ENCODE results near the gene HIP1R. TPM values are rescaled to one million over a fixed set of nuclear protein-coding genes. Genes with fewer than 3 reads are reported as not detected.

HIP1R gene
- total and polyA plus RNA-seq, 7 donors, result 4.5 to 17.6 (median 8.0) TPM

- TF ChIP-seq CTCF (IDR thresholded peaks at IDR 0.05), result no peak
- no peaks in the 10 kb centered on the region for H3K9me3 ChIP-seq
- no peaks in the 10 kb centered on the region for H3K36me3 ChIP-seq (ENCODE audit: insufficient read depth in 1 of 2, low read depth in 1 of 2)
- H3K27me3 ChIP-seq (ENCODE audit: insufficient read depth in 3 of 3, low read length in 2 of 3), result no peaks in the 10 kb centered on the region
- no peak overlapping the region for H3K4me3 ChIP-seq
- intact Hi-C loops (cut with DNase I), result no loop called here
- peak in 1 of 2 donors; percentile 48 for DNase-seq
- no peak overlapping the region for H3K27ac ChIP-seq
- ATAC-seq, result peak in 1 of 4 donors; percentile 27
- H3K4me1 ChIP-seq, result peaks cover 4% of the 10 kb centered on the region
- 54 to 67% (median 61%) methylated on average over 13 to 14 of the region's 14 CpGs for WGBS, 3 donors
Measured at GRCh38 chr12:122845865-122846621, 10.8 kb downstream of the HIP1R start.

- ATAC-seq (no peak), DNase-seq (peak in 1 of 2 donors; percentile 39)
- Histone ChIP-seq H3K27me3 (ENCODE audit: insufficient read depth in 3 of 3, low read length in 2 of 3) (no peaks in the 10 kb centered on the region), H3K4me3 (no peak overlapping the region), H3K4me1 (no peaks in the 10 kb centered on the region), H3K36me3 (ENCODE audit: insufficient read depth in 1 of 2, low read depth in 1 of 2) (no peaks in the 10 kb centered on the region), H3K9me3 (no peaks in the 10 kb centered on the region), H3K27ac (no peak overlapping the region)
- WGBS, 3 donors, result 87 to 90% (median 90%) methylated on average over 22 to 27 of the region's 27 CpGs
- no peak for TF ChIP-seq CTCF (IDR thresholded peaks at IDR 0.05)
- intact Hi-C loops (cut with DNase I), result no loop called here
Measured at GRCh38 chr12:122846622-122847515, 11.6 kb downstream of the HIP1R start.

GRCh38 chr12:122847516-122847836 lies 12.2 kb downstream of the HIP1R start:
- 86 to 93% (median 87%) methylated on average over 4 to 5 of the region's 5 CpGs for WGBS, 3 donors
- no peak for ATAC-seq

GRCh38 chr12:122847921-122848421 lies 12.7 kb downstream of the HIP1R start:
- H3K4me1 ChIP-seq, result no peaks in the 10 kb centered on the region
- 88 to 90% (median 88%) methylated on average over 11 to 16 of the region's 16 CpGs for WGBS, 3 donors
- intact Hi-C loops (cut with DNase I), result no loop called here

More at GRCh38 chr12:122847516-122847836, 12.2 kb downstream of the HIP1R start:
- intact Hi-C loops (cut with DNase I), result no loop called here
- H3K27me3 ChIP-seq (ENCODE audit: insufficient read depth in 3 of 3, low read length in 2 of 3), result no peaks in the 10 kb centered on the region
- peak in 1 of 2 donors; percentile 26 for DNase-seq
- no peaks in the 10 kb centered on the region for H3K9me3 ChIP-seq
- no peak overlapping the region for H3K4me3 ChIP-seq
- no peaks in the 10 kb centered on the region for H3K36me3 ChIP-seq (ENCODE audit: insufficient read depth in 1 of 2, low read depth in 1 of 2)
- no peak overlapping the region for H3K27ac ChIP-seq
- no peaks in the 10 kb centered on the region for H3K4me1 ChIP-seq
- TF ChIP-seq CTCF (IDR thresholded peaks at IDR 0.05), result no peak

More at GRCh38 chr12:122847921-122848421, 12.7 kb downstream of the HIP1R start:
- H3K27ac ChIP-seq, result no peak overlapping the region
- H3K27me3 ChIP-seq (ENCODE audit: insufficient read depth in 3 of 3, low read length in 2 of 3), result no peaks in the 10 kb centered on the region
- H3K4me3 ChIP-seq, result no peak overlapping the region
- no peak for TF ChIP-seq CTCF (IDR thresholded peaks at IDR 0.05)
- H3K36me3 ChIP-seq (ENCODE audit: insufficient read depth in 1 of 2, low read depth in 1 of 2), result no peaks in the 10 kb centered on the region
- ATAC-seq (no peak), DNase-seq (peak in 1 of 2 donors; percentile 29)
- H3K9me3 ChIP-seq, result no peaks in the 10 kb centered on the region

Data from psoas muscle (tissue), 8 donors.